ENCODE data around the gene SPRY1. TPM values are rescaled to one million over a fixed set of nuclear protein-coding genes. Genes with fewer than 3 reads are reported as not detected.

SPRY1 gene
- total and polyA plus RNA-seq, 2 of the 8 experiments (the other 6 are each of a cell fraction or from before 2014, with no cell fraction given) = 11.7 to 56.2 TPM

DNA sequence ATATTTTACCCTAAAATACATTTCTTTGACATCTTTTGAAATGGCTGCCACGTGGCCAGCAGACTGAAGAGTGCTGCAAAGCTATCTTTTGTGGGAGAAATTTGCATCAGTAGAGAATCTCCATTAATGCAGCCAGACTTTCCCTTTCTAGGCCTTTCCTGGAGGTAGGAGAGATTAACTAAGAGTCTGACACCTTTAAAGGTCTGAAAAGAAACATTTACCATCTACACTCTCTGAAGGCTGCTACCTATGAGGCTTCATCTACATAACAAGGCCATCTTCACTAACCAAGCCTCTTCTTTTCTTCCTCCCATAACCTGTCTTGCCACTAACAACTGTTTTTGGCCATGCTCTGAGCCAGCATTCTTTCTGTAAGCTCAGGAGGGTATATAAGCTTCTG, 17.8 kb upstream of the SPRY1 start:
- no peak overlapping the region for H2AFZ ChIP-seq (ENCODE audit: low read length)
- TF ChIP-seq POLR2A (IDR thresholded peaks at IDR 0.05; ENCODE audit: control extremely low read depth in 1 of 2, low read depth in 2 of 2, low read length in 2 of 2) (peak in 1 of 2 experiments; percentile 15; a peak in 1 of 3 replicates), TEAD4 (IDR thresholded peaks at IDR 0.05; ENCODE audit: low read depth, low read length) (0 out of 2 replicates have a peak, but pooled peaks have one; percentile 7), SIX5 (IDR thresholded peaks at IDR 0.05; ENCODE audit: low read depth, low read length) (no peak), BCL11A (IDR thresholded peaks at IDR 0.05; ENCODE audit: low read depth in 2 of 2, low read length in 2 of 2) (no peak), RAD21 (IDR thresholded peaks at IDR 0.05 in 1 of 2, conservative IDR thresholded peaks at IDR 0.05 in 1 of 2; ENCODE audit: low read depth in 2 of 2, low read length in 2 of 2) (peak; percentile 0 to 17; a peak in 1 of 4 replicates), YY1 (IDR thresholded peaks at IDR 0.05; ENCODE audit: low read depth, low read length) (peak; percentile 77; the same call in 1 of the 2 replicates), BACH1 (IDR thresholded peaks at IDR 0.05; ENCODE audit: low read length) (no peak), EGR1 (IDR thresholded peaks at IDR 0.05; ENCODE audit: borderline replicate concordance, low read depth, low read length) (no peak), HDAC2 (IDR thresholded peaks at IDR 0.05; ENCODE audit: borderline replicate concordance in 1 of 2, low read depth in 2 of 2, low read length in 2 of 2) (peak in 1 of 2 experiments; percentile 45; a peak in 1 of 4 replicates), JUND (IDR thresholded peaks at IDR 0.05; ENCODE audit: low read length) (no peak; the same call in 1 of the 2 replicates), POU5F1 (IDR thresholded peaks at IDR 0.05; ENCODE audit: low read depth, low read length) (0 out of 2 replicates have a peak, but pooled peaks have one; percentile 55), TAF1 (IDR thresholded peaks at IDR 0.05; ENCODE audit: low read depth, low read length) (0 out of 2 replicates have a peak, but pooled peaks have one; percentile 28), EP300 (IDR thresholded peaks at IDR 0.05; ENCODE audit: borderline replicate concordance in 1 of 2, low read depth in 2 of 2, low read length in 2 of 2) (peak in 1 of 2 experiments; percentile 27; a peak in 1 of 3 replicates)

More for the DNA sequence above, 17.8 kb upstream of the SPRY1 start:
- no peak overlapping the region for H4K5ac ChIP-seq (ENCODE audit: insufficient read length, low read depth, low read length)
- no peaks in the 10 kb centered on the region for H3K36me3 ChIP-seq (ENCODE audit: control insufficient read depth in 2 of 4, insufficient read depth in 4 of 4, low read length in 3 of 4)
- peak overlapping the region in 1 of 4 experiments; percentile 31; a peak in 2 of 8 replicates for H3K4me3 ChIP-seq (ENCODE audit: extremely low read depth in 1 of 4, insufficient read depth in 2 of 4, low read depth in 3 of 4, low read length in 4 of 4)
- no peak overlapping the region for H3K4ac ChIP-seq (replicated peaks; ENCODE audit: insufficient read length, low read depth, low read length)
- no peaks in the 10 kb centered on the region for H4K20me1 ChIP-seq (replicated peaks in 1 of 2; ENCODE audit: control insufficient read depth in 1 of 2, insufficient read depth in 2 of 2, low read length in 2 of 2)
- H3K9ac ChIP-seq (replicated peaks in 1 of 4; ENCODE audit: extremely low read depth in 1 of 4, low read depth in 3 of 4, low read length in 3 of 4) = no peak overlapping the region
- WGBS, 2 experiments (ENCODE audit: extremely low coverage in 1 of 2, insufficient coverage in 1 of 2, insufficient read length in 1 of 2, insufficient replicate concordance in 2 of 2, low coverage in 1 of 2, low lambda C conversion rate in 2 of 2, missing lambda C conversion rate in 1 of 2) = 0% methylated on average over 1 of the region's 1 CpG; no CpG with 5 or more reads in 1 of the 2 experiments
- H4K91ac ChIP-seq (replicated peaks; ENCODE audit: insufficient read length, low read length) = no peak overlapping the region
- H4K8ac ChIP-seq (ENCODE audit: extremely low read depth, insufficient read depth, low read length) = no peak overlapping the region
- H3K79me2 ChIP-seq (ENCODE audit: control insufficient read depth in 1 of 2, insufficient read depth in 2 of 2, low read length in 2 of 2) = no peaks in the 10 kb centered on the region
- no peak overlapping the region for H3K23ac ChIP-seq (ENCODE audit: insufficient read length)
- H3K18ac ChIP-seq (ENCODE audit: extremely low read depth, low read length) = no peak overlapping the region
- H2BK20ac ChIP-seq (ENCODE audit: low read length) = peak overlapping the region; percentile 51; the same call in 1 of the 2 replicates
- H3K4me1 ChIP-seq (replicated peaks in 1 of 4; ENCODE audit: control insufficient read depth in 3 of 4, insufficient read depth in 4 of 4, low read length in 3 of 4) = peaks cover 0 to 24% (median 15%) of the 10 kb centered on the region in 4 experiments; a peak in 5 of 7 replicates
- no peak overlapping the region for H3K56ac ChIP-seq (replicated peaks; ENCODE audit: insufficient read length, low read depth, low read length)
- ChIA-PET CTCF (ENCODE audit: partially characterized antibody) (interaction anchor here (0.6 to 1.0 kb wide), 4 partner anchors 21 to 282 kb away, joined by 3 to 4 read pairs (median 3); no protein-coding TSS in a partner anchor), POLR2A (ENCODE audit: partially characterized antibody) (interaction anchor here (0.6 to 1.9 kb wide), 9 partner anchors 9 to 126 kb away, joined by 3 to 7 read pairs (median 3); partner anchors contain the start of gene SPRY1)
- no peak overlapping the region for H2BK12ac ChIP-seq (ENCODE audit: low read depth, low read length)
- DNase-seq (ENCODE audit: low read depth in 1 of 2, low spot score in 2 of 2) = no peak
- no peak overlapping the region for H2BK15ac ChIP-seq (ENCODE audit: low read length)
- no peak overlapping the region for H3K14ac ChIP-seq (ENCODE audit: insufficient read length)
- peak overlapping the region; percentile 35 to 41; a peak in 3 of 4 replicates for H3K4me2 ChIP-seq (ENCODE audit: insufficient read depth in 1 of 2, low read depth in 2 of 2, low read length in 2 of 2)
- H3K23me2 ChIP-seq (ENCODE audit: low read depth, low read length) = no peaks in the 10 kb centered on the region
- no peaks in the 10 kb centered on the region for H3K9me3 ChIP-seq (ENCODE audit: insufficient read depth in 2 of 2, low read depth in 1 of 2, low read length in 1 of 2)
- H2BK120ac ChIP-seq (replicated peaks; ENCODE audit: low read depth, low read length) = no peak overlapping the region
- H2AK5ac ChIP-seq (ENCODE audit: low read depth, low read length) = no peak overlapping the region
- peak overlapping the region; percentile 44; the same call in 1 of the 2 replicates for H3K27ac ChIP-seq (ENCODE audit: low read depth, low read length)
- no peak overlapping the region for H2BK5ac ChIP-seq (ENCODE audit: low read depth, low read length)
- no peaks in the 10 kb centered on the region for H3K79me1 ChIP-seq (ENCODE audit: low read depth, low read length)
- FAIRE-seq = peak; percentile 97
- H3K27me3 ChIP-seq (replicated peaks in 1 of 4; ENCODE audit: control insufficient read depth in 3 of 4, extremely low read depth in 1 of 4, insufficient read depth in 3 of 4, low read length in 3 of 4) = no peaks in the 10 kb centered on the region
